HG02763 (cell line): Measurements from ENCODE around the gene ITGA11.

Experiments used
- ATAC-seq: cut with Tn5 transposase; IDR thresholded peaks from one replicate; pipeline ENCODE4 v1.9.1; 2021; ENCODE audit warnings: mild to moderate bottlenecking, moderate library complexity; ENCODE audit not compliant: unreplicated experiment

The ITGA11 gene

GRCh38 chr15:68316061-68316804 is 115.7 kb downstream of the ITGA11 start:
- ATAC-seq, result no peak

- no peak for ATAC-seq
Observed at GRCh38 chr15:68315495-68316031, 116.4 kb downstream of the ITGA11 start.

GRCh38 chr15:68315035-68315434 is 116.9 kb downstream of the ITGA11 start:
- no peak for ATAC-seq

- no peak for ATAC-seq
Observed at GRCh38 chr15:68314563-68314962, 117.4 kb downstream of the ITGA11 start.

GRCh38 chr15:68313501-68314410 is 118.2 kb downstream of the ITGA11 start:
- no peak for ATAC-seq

GRCh38 chr15:68312701-68313204 is 119.2 kb downstream of the ITGA11 start:
- ATAC-seq, result no peak

- ATAC-seq, result no peak
Observed at GRCh38 chr15:68311859-68312557, 120.0 kb downstream of the ITGA11 start.

- ATAC-seq, result no peak
Observed at GRCh38 chr15:68311464-68311835, 120.5 kb downstream of the ITGA11 start.

GRCh38 chr15:68310804-68311463 is 121.0 kb downstream of the ITGA11 start:
- no peak for ATAC-seq

GRCh38 chr15:68310178-68310803 is 121.7 kb downstream of the ITGA11 start:
- ATAC-seq, result no peak

- ATAC-seq, result no peak
Observed at GRCh38 chr15:68309024-68309423, 122.9 kb downstream of the ITGA11 start.

- no peak for ATAC-seq
Observed at GRCh38 chr15:68307131-68307928, 124.6 kb downstream of the ITGA11 start.

GRCh38 chr15:68305420-68305871 is 126.5 kb downstream of the ITGA11 start:
- ATAC-seq, result no peak

GRCh38 chr15:68304589-68305337 is 127.2 kb downstream of the ITGA11 start:
- ATAC-seq, result no peak

GRCh38 chr15:68303560-68304436 is 128.2 kb downstream of the ITGA11 start:
- no peak for ATAC-seq

- no peak for ATAC-seq
Observed at GRCh38 chr15:68303134-68303533, 128.8 kb downstream of the ITGA11 start.

GRCh38 chr15:68302729-68303128 is 129.2 kb downstream of the ITGA11 start:
- ATAC-seq, result no peak
